Omental fat pad (tissue), 4 donors: ENCODE data around the gene TTF2. TPM values are rescaled to one million over a fixed set of nuclear protein-coding genes. Genes with fewer than 3 reads are reported as not detected.
"Not testable (repeated sequence)": the region's sequence is repeated elsewhere in the genome, so short reads cannot be mapped to it uniquely, and the experiment has no call there.

Experiments used
- ATAC-seq: fragments of 150-250 bp; one replicate; pipeline ENCODE4 v1.9.1; 2016; ENCODE audit warnings: mild to moderate bottlenecking, moderate library complexity; ENCODE audit not compliant: low FRiP score
- DNase-seq: peaks from one replicate; pipeline ENCODE4 v3.0.0-alpha.2; 2019; ENCODE audit warnings: low spot score
- CTCF ChIP-seq, 3 donors: fragments of 450-650 bp; IDR thresholded peaks; one replicate each; pipeline ENCODE4 v1.5.1; 2016 to 2017; ENCODE audit warnings: antibody characterized with exemption in 3 of 3, mild to moderate bottlenecking in 3 of 3, moderate library complexity in 2 of 3
- total RNA-seq, 4 donors: library from RNA; depleted of rRNA; stranded (reverse); fragments of >200 nt; gene quantifications; one replicate each; pipeline ENCODE4 v1.1.0, GENCODE V29; 2016

Gene TTF2
- total RNA-seq, 4 donors from 2014 or later = 9.0 to 16.9 (median 13.8) TPM

- ATAC-seq = no peak
Measured at GRCh38 chr1:117116784-117117130, 56.6 kb downstream of the TTF2 start.

GRCh38 chr1:117117697-117118096 is 57.6 kb downstream of the TTF2 start:
- ATAC-seq (no peak), DNase-seq (no peak)
- no peak for TF ChIP-seq CTCF (IDR thresholded peaks at IDR 0.05)

More at GRCh38 chr1:117116784-117117130, 56.6 kb downstream of the TTF2 start:
- no peak for DNase-seq
- TF ChIP-seq CTCF (IDR thresholded peaks at IDR 0.05) = no peak

GRCh38 chr1:117118137-117118536 is 58.0 kb downstream of the TTF2 start:
- DNase-seq (no peak), ATAC-seq (no peak)
- no peak for TF ChIP-seq CTCF (IDR thresholded peaks at IDR 0.05)

- DNase-seq, ATAC-seq: not testable (repeated sequence)
Measured at GRCh38 chr1:117119144-117119543, 59.0 kb downstream of the TTF2 start.

GRCh38 chr1:117120774-117121588 is 60.9 kb downstream of the TTF2 start:
- TF ChIP-seq CTCF (IDR thresholded peaks at IDR 0.05) = no peak
- ATAC-seq = peak; percentile 57

GRCh38 chr1:117121589-117122329 is 61.6 kb downstream of the TTF2 start, which contains the start of gene TRIM45:
TSS of gene TRIM45 (minus strand) at chr1:117121749. CDS start at chr1:117121201, 548 bp downstream.
- peak; percentile 89 for DNase-seq
- TF ChIP-seq CTCF (IDR thresholded peaks at IDR 0.05) = peak in 1 of 3 donors; percentile 26
- peak; percentile 99 for ATAC-seq

More at GRCh38 chr1:117120774-117121588, 60.9 kb downstream of the TTF2 start:
- peak; percentile 24 for DNase-seq

- ATAC-seq (no peak), DNase-seq (no peak)
- no peak for TF ChIP-seq CTCF (IDR thresholded peaks at IDR 0.05)
Measured at GRCh38 chr1:117122330-117123025, 62.4 kb downstream of the TTF2 start.
